ENCODE data around the gene CSAD.

Gene CSAD

GRCh38 chr12:53191885-53192530 is 11.3 kb upstream of the CSAD start:
- Histone ChIP-seq H3K14ac (ENCODE audit: low read length in 2 of 2) (no peak overlapping the region), H3K18ac (ENCODE audit: low read depth in 1 of 2, low read length in 2 of 2) (no peak overlapping the region), H4K8ac (ENCODE audit: low read length) (no peak overlapping the region), H3K4me1 (ENCODE audit: control insufficient read depth, insufficient read depth, low read depth, low read length) (peaks cover 6% of the 10 kb centered on the region), H2BK12ac (ENCODE audit: low read length in 2 of 2) (no peak overlapping the region), H2AFZ (ENCODE audit: low read depth, low read length) (no peak overlapping the region), H3K23ac (ENCODE audit: low read length in 2 of 2) (no peak overlapping the region), H3K4ac (ENCODE audit: low read depth in 1 of 2, low read length in 2 of 2) (no peak overlapping the region), H2AK5ac (ENCODE audit: low read length, severe bottlenecking) (no peak overlapping the region), H4K91ac (ENCODE audit: low read length) (no peak overlapping the region), H3K4me3 (ENCODE audit: insufficient read depth in 1 of 2, low read depth in 1 of 2, low read length in 2 of 2) (no peak overlapping the region), H2BK15ac (ENCODE audit: low read depth, poor library complexity, severe bottlenecking) (no peak overlapping the region), H3K27me3 (ENCODE audit: control insufficient read depth in 1 of 2, insufficient read depth in 1 of 2, low read length in 2 of 2) (peaks cover 0 to 36% of the 10 kb centered on the region in 2 experiments), H3K9ac (ENCODE audit: low read length) (no peak overlapping the region), H3K9me3 (ENCODE audit: control insufficient read depth, low read length) (no peaks in the 10 kb centered on the region), H3K4me2 (ENCODE audit: low read length, poor library complexity, severe bottlenecking) (no peak overlapping the region), H3K36me3 (ENCODE audit: control insufficient read depth in 1 of 2, insufficient read depth in 2 of 2, low read depth in 1 of 2, low read length in 2 of 2) (peaks cover 34 to 39% of the 10 kb centered on the region in 2 experiments), H3K27ac (ENCODE audit: low read length, poor library complexity, severe bottlenecking) (no peak overlapping the region), H2BK120ac (ENCODE audit: low read depth, low read length) (no peak overlapping the region), H3K79me1 (replicated peaks; ENCODE audit: low read length, poor library complexity, severe bottlenecking) (no peaks in the 10 kb centered on the region), H2BK5ac (ENCODE audit: low read depth, low read length, poor library complexity, severe bottlenecking) (no peak overlapping the region)
- no peak for DNase-seq
- 95% methylated on average over 14 of the region's 14 CpGs for WGBS

DNA sequence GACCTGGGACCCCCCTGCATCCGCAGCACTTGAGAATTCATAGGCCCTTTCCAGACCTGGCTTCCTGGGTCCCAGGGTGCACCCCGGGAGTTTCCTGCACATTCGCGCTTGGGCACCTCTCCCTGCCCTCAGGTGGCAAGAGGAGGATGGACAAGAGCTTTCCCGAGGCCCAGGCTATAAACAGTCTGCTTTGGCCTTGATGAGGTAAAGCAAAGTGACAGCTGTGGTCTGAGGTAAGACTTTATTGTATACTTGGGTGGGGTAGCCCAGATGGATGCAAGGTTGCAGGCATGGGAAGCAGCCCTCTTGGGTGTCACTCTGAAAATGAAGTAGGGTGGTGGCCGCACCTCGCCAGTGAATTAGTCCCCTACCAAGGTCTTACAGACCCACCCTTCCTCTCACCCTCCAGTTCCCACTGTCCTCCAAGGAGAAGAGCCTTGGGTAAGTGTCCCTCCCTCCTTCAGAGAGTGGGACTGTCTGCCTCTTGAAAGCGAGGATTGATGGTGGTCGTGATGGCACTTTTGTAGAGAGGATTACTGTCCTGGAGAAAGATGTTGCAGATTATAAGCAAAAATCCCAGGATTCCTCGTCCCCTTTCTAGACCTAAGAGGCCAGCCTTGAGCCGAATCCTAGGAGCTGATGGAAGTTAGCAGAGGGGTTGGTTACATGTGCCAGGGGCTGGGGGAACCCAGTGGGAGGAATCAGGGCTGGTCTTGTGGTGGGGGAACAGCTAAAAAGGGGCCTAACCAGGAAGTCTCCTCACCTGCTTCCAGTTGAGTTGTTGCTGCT is 10.6 kb upstream of the CSAD start:
- peaks cover 0 to 29% of the 10 kb centered on the region in 2 experiments for H3K27me3 ChIP-seq (ENCODE audit: control insufficient read depth in 1 of 2, insufficient read depth in 1 of 2, low read length in 2 of 2)
- H3K36me3 ChIP-seq (ENCODE audit: control insufficient read depth in 1 of 2, insufficient read depth in 2 of 2, low read depth in 1 of 2, low read length in 2 of 2): peaks cover 36 to 46% of the 10 kb centered on the region in 2 experiments
- H3K4me2 ChIP-seq (ENCODE audit: low read length, poor library complexity, severe bottlenecking): no peak overlapping the region
- peaks cover 6% of the 10 kb centered on the region for H3K4me1 ChIP-seq (ENCODE audit: control insufficient read depth, insufficient read depth, low read depth, low read length)
- no peak overlapping the region for H2AFZ ChIP-seq (ENCODE audit: low read depth, low read length)
- no peak overlapping the region for H3K23ac ChIP-seq (ENCODE audit: low read length in 2 of 2)
- H3K27ac ChIP-seq (ENCODE audit: low read length, poor library complexity, severe bottlenecking): no peak overlapping the region
- no peak overlapping the region for H3K4me3 ChIP-seq (ENCODE audit: insufficient read depth in 1 of 2, low read depth in 1 of 2, low read length in 2 of 2)
- no peak overlapping the region for H4K8ac ChIP-seq (ENCODE audit: low read length)
- H3K14ac ChIP-seq (ENCODE audit: low read length in 2 of 2): no peak overlapping the region
- no peak overlapping the region for H2BK5ac ChIP-seq (ENCODE audit: low read depth, low read length, poor library complexity, severe bottlenecking)
- H2BK12ac ChIP-seq (ENCODE audit: low read length in 2 of 2): no peak overlapping the region
- no peak overlapping the region for H2AK5ac ChIP-seq (ENCODE audit: low read length, severe bottlenecking)
- H3K4ac ChIP-seq (ENCODE audit: low read depth in 1 of 2, low read length in 2 of 2): no peak overlapping the region
- no peaks in the 10 kb centered on the region for H3K9me3 ChIP-seq (ENCODE audit: control insufficient read depth, low read length)
- no peak overlapping the region for H2BK120ac ChIP-seq (ENCODE audit: low read depth, low read length)
- H2BK15ac ChIP-seq (ENCODE audit: low read depth, poor library complexity, severe bottlenecking): no peak overlapping the region
- no peak overlapping the region for H4K91ac ChIP-seq (ENCODE audit: low read length)
- 96% methylated on average over 11 of the region's 11 CpGs for WGBS
- no peaks in the 10 kb centered on the region for H3K79me1 ChIP-seq (replicated peaks; ENCODE audit: low read length, poor library complexity, severe bottlenecking)
- H3K9ac ChIP-seq (ENCODE audit: low read length): no peak overlapping the region
- DNase-seq: no peak
- H3K18ac ChIP-seq (ENCODE audit: low read depth in 1 of 2, low read length in 2 of 2): no peak overlapping the region

GRCh38 chr12:53190108-53190729 is 9.5 kb upstream of the CSAD start:
- peaks cover 0 to 18% of the 10 kb centered on the region in 2 experiments for H3K27me3 ChIP-seq (ENCODE audit: control insufficient read depth in 1 of 2, insufficient read depth in 1 of 2, low read length in 2 of 2)
- H3K9ac ChIP-seq (ENCODE audit: low read length): no peak overlapping the region
- H2BK15ac ChIP-seq (ENCODE audit: low read depth, poor library complexity, severe bottlenecking): no peak overlapping the region
- no peak overlapping the region for H2AK5ac ChIP-seq (ENCODE audit: low read length, severe bottlenecking)
- H2BK5ac ChIP-seq (ENCODE audit: low read depth, low read length, poor library complexity, severe bottlenecking): no peak overlapping the region
- DNase-seq: peak; percentile 57
- no peak overlapping the region for H2AFZ ChIP-seq (ENCODE audit: low read depth, low read length)
- no peak overlapping the region for H4K8ac ChIP-seq (ENCODE audit: low read length)
- peaks cover 40 to 57% of the 10 kb centered on the region in 2 experiments for H3K36me3 ChIP-seq (ENCODE audit: control insufficient read depth in 1 of 2, insufficient read depth in 2 of 2, low read depth in 1 of 2, low read length in 2 of 2)
- no peak overlapping the region for H2BK120ac ChIP-seq (ENCODE audit: low read depth, low read length)
- peaks cover 5% of the 10 kb centered on the region for H3K79me1 ChIP-seq (replicated peaks; ENCODE audit: low read length, poor library complexity, severe bottlenecking)
- H3K4me2 ChIP-seq (ENCODE audit: low read length, poor library complexity, severe bottlenecking): no peak overlapping the region
- no peak overlapping the region for H3K4ac ChIP-seq (ENCODE audit: low read depth in 1 of 2, low read length in 2 of 2)
- no peak overlapping the region for H2BK12ac ChIP-seq (ENCODE audit: low read length in 2 of 2)
- H3K4me3 ChIP-seq (ENCODE audit: insufficient read depth in 1 of 2, low read depth in 1 of 2, low read length in 2 of 2): no peak overlapping the region
- H3K4me1 ChIP-seq (ENCODE audit: control insufficient read depth, insufficient read depth, low read depth, low read length): peaks cover 6% of the 10 kb centered on the region
- no peak overlapping the region for H3K27ac ChIP-seq (ENCODE audit: low read length, poor library complexity, severe bottlenecking)
- no peak overlapping the region for H3K23ac ChIP-seq (ENCODE audit: low read length in 2 of 2)
- H3K14ac ChIP-seq (ENCODE audit: low read length in 2 of 2): no peak overlapping the region
- 59% methylated on average over 12 of the region's 14 CpGs for WGBS
- H3K18ac ChIP-seq (ENCODE audit: low read depth in 1 of 2, low read length in 2 of 2): no peak overlapping the region
- no peaks in the 10 kb centered on the region for H3K9me3 ChIP-seq (ENCODE audit: control insufficient read depth, low read length)
- no peak overlapping the region for H4K91ac ChIP-seq (ENCODE audit: low read length)
